ENCODE results near the gene KCNK10.

Gene KCNK10

GRCh38 chr14:88323086-88323522, at the start of gene KCNK10:
TSS of gene KCNK10 (minus strand) at chr14:88323269. CDS start at chr14:88322798, 471 bp downstream.
- H3K79me2 ChIP-seq (ENCODE audit: low read length), result no peaks in the 10 kb centered on the region
- TF ChIP-seq CTCF (IDR thresholded peaks at IDR 0.05; ENCODE audit: low read depth, low read length) (no peak), EZH2phosphoT487 (IDR thresholded peaks at IDR 0.05; ENCODE audit: low read depth) (no peak)
- H3K4me2 ChIP-seq (ENCODE audit: low read length), result peak within 1 kb of the TSS; percentile 99
- no peaks in the 10 kb centered on the region for H3K36me3 ChIP-seq (replicated peaks; ENCODE audit: low read depth, low read length)
- no peaks in the 10 kb centered on the region for H3K9me3 ChIP-seq (ENCODE audit: insufficient read depth, low read length)
- H2AFZ ChIP-seq (ENCODE audit: low read depth, low read length), result peak within 1 kb of the TSS; percentile 98
- H3K27me3 ChIP-seq (ENCODE audit: low read depth, low read length), result peaks cover 66% of the 10 kb centered on the region
- no peaks in the 10 kb centered on the region for H4K20me1 ChIP-seq (ENCODE audit: insufficient read depth, low read length)
- 0 out of 2 replicates have a peak, but pooled peaks cover 5% of the 10 kb centered on the region for H3K4me1 ChIP-seq (ENCODE audit: low read length)
- H3K27ac ChIP-seq (ENCODE audit: low read length), result no peak within 1 kb of the TSS
- H3K9ac ChIP-seq (ENCODE audit: low read length), result peak within 1 kb of the TSS; percentile 78
- H3K4me3 ChIP-seq (ENCODE audit: low read length), result peak within 1 kb of the TSS; percentile 98

- Histone ChIP-seq H3K4me1 (ENCODE audit: low read length) (no peaks in the 10 kb centered on the region), H2AFZ (ENCODE audit: low read depth, low read length) (no peak overlapping the region), H3K9me3 (ENCODE audit: insufficient read depth, low read length) (no peaks in the 10 kb centered on the region), H3K9ac (ENCODE audit: low read length) (no peak overlapping the region), H3K4me3 (ENCODE audit: low read length) (no peak overlapping the region), H4K20me1 (ENCODE audit: insufficient read depth, low read length) (no peaks in the 10 kb centered on the region), H3K79me2 (ENCODE audit: low read length) (no peaks in the 10 kb centered on the region), H3K27ac (ENCODE audit: low read length) (no peak overlapping the region), H3K4me2 (ENCODE audit: low read length) (no peak overlapping the region), H3K27me3 (ENCODE audit: low read depth, low read length) (peaks cover 7% of the 10 kb centered on the region), H3K36me3 (replicated peaks; ENCODE audit: low read depth, low read length) (no peaks in the 10 kb centered on the region)
- no peak for TF ChIP-seq CTCF (IDR thresholded peaks at IDR 0.05; ENCODE audit: low read depth, low read length)
- no peak for TF ChIP-seq EZH2phosphoT487 (IDR thresholded peaks at IDR 0.05; ENCODE audit: low read depth)
These were observed 46.4 kb upstream of the KCNK10 start for GRCh38 chr14:88369496-88369895.

- Histone ChIP-seq H3K9me3 (ENCODE audit: insufficient read depth, low read length) (0 out of 2 replicates have a peak, but pooled peaks cover 8% of the 10 kb centered on the region), H3K9ac (ENCODE audit: low read length) (no peak overlapping the region), H3K79me2 (ENCODE audit: low read length) (no peaks in the 10 kb centered on the region), H3K4me3 (ENCODE audit: low read length) (no peak overlapping the region), H2AFZ (ENCODE audit: low read depth, low read length) (no peak overlapping the region), H4K20me1 (ENCODE audit: insufficient read depth, low read length) (no peaks in the 10 kb centered on the region), H3K27me3 (ENCODE audit: low read depth, low read length) (peaks cover 11% of the 10 kb centered on the region), H3K36me3 (replicated peaks; ENCODE audit: low read depth, low read length) (peaks cover 2% of the 10 kb centered on the region), H3K4me2 (ENCODE audit: low read length) (no peak overlapping the region), H3K4me1 (ENCODE audit: low read length) (no peaks in the 10 kb centered on the region), H3K27ac (ENCODE audit: low read length) (no peak overlapping the region)
- TF ChIP-seq EZH2phosphoT487 (IDR thresholded peaks at IDR 0.05; ENCODE audit: low read depth), result no peak
- TF ChIP-seq CTCF (IDR thresholded peaks at IDR 0.05; ENCODE audit: low read depth, low read length), result no peak
These were observed 41.8 kb upstream of the KCNK10 start for GRCh38 chr14:88364710-88365413.

GRCh38 chr14:88363644-88364043, 40.6 kb upstream of the KCNK10 start:
- Histone ChIP-seq H3K9ac (ENCODE audit: low read length) (no peak overlapping the region), H3K9me3 (ENCODE audit: insufficient read depth, low read length) (0 out of 2 replicates have a peak, but pooled peaks cover 12% of the 10 kb centered on the region)
- TF ChIP-seq EZH2phosphoT487 (IDR thresholded peaks at IDR 0.05; ENCODE audit: low read depth) (no peak), CTCF (IDR thresholded peaks at IDR 0.05; ENCODE audit: low read depth, low read length) (no peak)

More at GRCh38 chr14:88363644-88364043, 40.6 kb upstream of the KCNK10 start:
- Histone ChIP-seq H4K20me1 (ENCODE audit: insufficient read depth, low read length) (no peaks in the 10 kb centered on the region), H3K36me3 (replicated peaks; ENCODE audit: low read depth, low read length) (peaks cover 3% of the 10 kb centered on the region), H2AFZ (ENCODE audit: low read depth, low read length) (no peak overlapping the region), H3K27me3 (ENCODE audit: low read depth, low read length) (peaks cover 8% of the 10 kb centered on the region), H3K4me2 (ENCODE audit: low read length) (no peak overlapping the region), H3K27ac (ENCODE audit: low read length) (no peak overlapping the region), H3K4me1 (ENCODE audit: low read length) (no peaks in the 10 kb centered on the region), H3K79me2 (ENCODE audit: low read length) (no peaks in the 10 kb centered on the region), H3K4me3 (ENCODE audit: low read length) (no peak overlapping the region)

Data from OCI-LY3 (cell line).